WTC11 (cell line): ENCODE measurements around the gene IGFBPL1.

Experiments used
- GABPB1 ChIP-seq: sonication (generic); formaldehyde crosslinking; IDR thresholded peaks from 2 replicates; pipeline ENCODE4 v1.8.1; 2023; ENCODE audit warnings: mild to moderate bottlenecking, missing genetic modification reagents
- TF ChIP-seq, protein P1 (sequence below): sonication (generic); formaldehyde crosslinking; conservative IDR thresholded peaks from 2 replicates; pipeline ENCODE4 v1.8.1; 2022; ENCODE audit warnings: mild to moderate bottlenecking, missing genetic modification reagents

DNA sequence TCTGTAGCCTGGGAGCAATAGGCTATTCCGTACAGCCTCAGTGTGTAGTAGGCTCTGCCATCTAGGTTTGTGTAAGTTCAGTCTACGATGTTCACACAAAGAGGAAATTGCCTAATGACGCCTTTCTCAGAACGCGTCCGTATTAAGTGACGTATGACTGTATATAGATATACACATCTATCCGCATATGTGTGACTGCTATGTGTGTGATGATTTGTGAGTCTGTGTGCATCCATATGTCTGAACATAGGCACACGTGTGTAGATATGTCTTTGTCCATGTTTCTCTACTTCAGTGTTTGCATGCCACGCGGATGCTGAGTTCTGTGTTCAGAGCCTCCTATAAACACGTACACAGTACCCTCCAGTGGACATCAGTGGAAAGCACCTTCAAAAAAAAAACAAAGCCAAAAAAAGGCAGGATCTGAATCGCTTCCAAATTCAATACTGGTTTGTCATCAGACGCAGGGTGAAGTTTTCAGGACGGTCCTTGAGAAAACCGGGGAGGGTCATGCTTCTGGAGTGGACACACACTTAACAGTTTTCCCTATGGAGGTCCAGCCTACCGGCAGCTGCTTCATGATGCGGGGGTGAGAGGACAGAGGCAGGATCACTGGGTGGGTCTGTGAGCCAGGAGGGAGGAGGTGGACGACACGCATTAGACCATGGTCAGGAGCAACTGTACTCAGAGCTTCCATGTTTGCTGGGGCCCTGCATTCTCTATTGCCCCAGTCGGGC is 61.2 kb downstream of the IGFBPL1 start:
- TF ChIP-seq, protein P1, sequence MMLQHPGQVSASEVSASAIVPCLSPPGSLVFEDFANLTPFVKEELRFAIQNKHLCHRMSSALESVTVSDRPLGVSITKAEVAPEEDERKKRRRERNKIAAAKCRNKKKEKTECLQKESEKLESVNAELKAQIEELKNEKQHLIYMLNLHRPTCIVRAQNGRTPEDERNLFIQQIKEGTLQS (CRISPR knock-in tag), result no peak
- no peak for TF ChIP-seq GABPB1 (CRISPR knock-in tag)
